ENCODE data around the gene ASTL. TPM values are rescaled to one million over a fixed set of nuclear protein-coding genes. Genes with fewer than 3 reads are reported as not detected.

ASTL gene
- total RNA-seq, 1 experiment from 2014 or later: 0.34 TPM

DNA sequence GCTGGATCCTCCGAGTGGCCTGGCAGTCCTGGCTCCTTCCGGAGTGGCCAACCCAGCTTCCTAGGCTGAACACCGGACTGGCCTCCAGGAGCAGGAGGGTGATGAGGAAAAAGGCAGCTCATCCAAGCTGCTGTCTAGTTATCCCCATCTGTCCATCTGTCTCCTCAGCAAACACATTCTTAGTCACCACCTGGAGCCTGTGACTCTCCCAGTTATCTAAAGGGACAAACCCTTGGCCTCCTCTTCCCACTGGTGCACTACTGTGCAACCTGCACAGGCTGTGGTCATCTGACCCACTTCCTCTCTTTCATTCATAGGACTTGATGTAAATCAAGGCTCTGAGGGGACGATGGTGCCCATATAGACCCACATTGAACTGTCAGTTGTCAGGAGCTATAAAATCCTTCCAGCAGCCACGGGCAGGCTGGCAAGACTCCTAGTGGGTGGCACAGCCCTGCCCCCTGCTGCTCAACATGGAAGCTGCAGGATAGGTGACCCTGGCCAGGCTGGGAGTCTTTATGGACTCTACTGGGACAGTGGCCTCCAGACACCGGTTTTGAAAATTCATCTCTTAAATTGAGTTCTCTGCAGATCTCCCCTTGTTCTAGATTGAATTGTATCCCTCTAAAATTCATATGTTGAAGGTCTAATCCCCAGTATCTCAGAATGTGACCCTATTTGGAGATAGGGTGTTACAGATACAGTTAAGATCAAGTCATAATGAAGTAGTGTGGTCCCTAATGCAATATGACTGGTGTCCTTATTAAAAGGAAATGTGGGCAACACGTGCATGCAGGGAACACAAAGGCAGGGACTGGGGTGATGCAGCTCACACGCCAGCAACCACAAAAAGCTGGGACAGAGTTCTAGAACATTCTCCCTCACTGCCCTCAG, 36.2 kb upstream of the ASTL start (continued):
- TF ChIP-seq RAD21 (IDR thresholded peaks at IDR 0.05; ENCODE audit: low read depth): peak; percentile 96

DNA sequence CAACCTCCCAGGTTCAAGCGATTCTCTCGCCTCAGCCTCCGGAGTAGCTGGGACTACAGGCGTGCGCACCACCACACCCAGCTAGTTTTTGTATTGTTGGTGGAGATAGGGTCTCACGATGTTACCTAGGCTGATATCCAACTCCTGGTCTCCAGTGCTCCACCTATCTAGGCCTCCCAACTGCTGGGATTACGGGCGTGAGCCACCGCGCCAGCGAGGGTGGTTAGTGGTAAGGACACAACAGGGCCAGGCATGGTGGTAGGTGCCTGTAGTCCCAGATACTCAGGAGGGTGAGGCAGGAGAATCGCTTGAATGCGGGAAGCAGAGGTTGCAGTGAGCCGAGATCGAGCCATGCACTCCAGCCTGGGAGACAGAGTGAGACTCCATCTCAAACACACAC, 33.5 kb upstream of the ASTL start:
- ChIA-PET POLR2A (no interaction called here), RAD21 (ENCODE audit: low non-redundant PET in 1 of 2, low total read pairs in 2 of 2, uncharacterized antibody in 2 of 2, unreplicated experiment in 2 of 2) (no interaction called here), CTCF (no interaction called here)
- no peaks in the 10 kb centered on the region for H3K79me2 ChIP-seq (ENCODE audit: insufficient read depth, low read length)
- intact Hi-C loops (cut with micrococcal nuclease): no loop called here
- no peaks in the 10 kb centered on the region for H3K36me3 ChIP-seq (ENCODE audit: control insufficient read depth in 1 of 2, insufficient read depth in 2 of 2, low read length in 2 of 2)
- TF ChIP-seq, protein P1, sequence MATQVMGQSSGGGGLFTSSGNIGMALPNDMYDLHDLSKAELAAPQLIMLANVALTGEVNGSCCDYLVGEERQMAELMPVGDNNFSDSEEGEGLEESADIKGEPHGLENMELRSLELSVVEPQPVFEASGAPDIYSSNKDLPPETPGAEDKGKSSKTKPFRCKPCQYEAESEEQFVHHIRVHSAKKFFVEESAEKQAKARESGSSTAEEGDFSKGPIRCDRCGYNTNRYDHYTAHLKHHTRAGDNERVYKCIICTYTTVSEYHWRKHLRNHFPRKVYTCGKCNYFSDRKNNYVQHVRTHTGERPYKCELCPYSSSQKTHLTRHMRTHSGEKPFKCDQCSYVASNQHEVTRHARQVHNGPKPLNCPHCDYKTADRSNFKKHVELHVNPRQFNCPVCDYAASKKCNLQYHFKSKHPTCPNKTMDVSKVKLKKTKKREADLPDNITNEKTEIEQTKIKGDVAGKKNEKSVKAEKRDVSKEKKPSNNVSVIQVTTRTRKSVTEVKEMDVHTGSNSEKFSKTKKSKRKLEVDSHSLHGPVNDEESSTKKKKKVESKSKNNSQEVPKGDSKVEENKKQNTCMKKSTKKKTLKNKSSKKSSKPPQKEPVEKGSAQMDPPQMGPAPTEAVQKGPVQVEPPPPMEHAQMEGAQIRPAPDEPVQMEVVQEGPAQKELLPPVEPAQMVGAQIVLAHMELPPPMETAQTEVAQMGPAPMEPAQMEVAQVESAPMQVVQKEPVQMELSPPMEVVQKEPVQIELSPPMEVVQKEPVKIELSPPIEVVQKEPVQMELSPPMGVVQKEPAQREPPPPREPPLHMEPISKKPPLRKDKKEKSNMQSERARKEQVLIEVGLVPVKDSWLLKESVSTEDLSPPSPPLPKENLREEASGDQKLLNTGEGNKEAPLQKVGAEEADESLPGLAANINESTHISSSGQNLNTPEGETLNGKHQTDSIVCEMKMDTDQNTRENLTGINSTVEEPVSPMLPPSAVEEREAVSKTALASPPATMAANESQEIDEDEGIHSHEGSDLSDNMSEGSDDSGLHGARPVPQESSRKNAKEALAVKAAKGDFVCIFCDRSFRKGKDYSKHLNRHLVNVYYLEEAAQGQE (IDR thresholded peaks at IDR 0.05; ENCODE audit: low read depth): no peak
- TF ChIP-seq POLR2A (IDR thresholded peaks at IDR 0.05; ENCODE audit: borderline replicate concordance, extremely low read depth, insufficient read depth, insufficient read length) (no peak), TCF7L2 (IDR thresholded peaks at IDR 0.05; ENCODE audit: borderline replicate concordance, extremely low read depth, insufficient read depth, insufficient read length) (no peak), POLR2AphosphoS5 (IDR thresholded peaks at IDR 0.05; ENCODE audit: low read depth, low read length) (no peak), SP1 (IDR thresholded peaks at IDR 0.05; ENCODE audit: low read depth) (no peak), EZH2phosphoT487 (IDR thresholded peaks at IDR 0.05; ENCODE audit: borderline replicate concordance) (no peak), SIN3A (IDR thresholded peaks at IDR 0.05; ENCODE audit: low read depth) (no peak), YY1 (IDR thresholded peaks at IDR 0.05; ENCODE audit: extremely low read depth, insufficient replicate concordance, low read depth, low read length) (no peak)
- no peaks in the 10 kb centered on the region for H4K20me1 ChIP-seq (ENCODE audit: insufficient read depth)
- H2AFZ ChIP-seq (ENCODE audit: low read depth, low read length, poor library complexity, severe bottlenecking): no peak overlapping the region
- no peak overlapping the region for H3K27ac ChIP-seq (ENCODE audit: low read depth, low read length)
- H3K4me3 ChIP-seq (replicated peaks in 1 of 2; ENCODE audit: low read depth in 1 of 2, low read length in 2 of 2): no peak overlapping the region
- BruUV-seq (replicated peaks): no TSS peak
- no peak for ATAC-seq
- no peaks in the 10 kb centered on the region for H3K27me3 ChIP-seq (ENCODE audit: insufficient read depth, low read length)
- no peaks in the 10 kb centered on the region for H3K9me2 ChIP-seq (ENCODE audit: insufficient read depth)
- no peak for DNase-seq (ENCODE audit: low read depth, low spot score)
- no peak overlapping the region for H3K9ac ChIP-seq (ENCODE audit: low read length)
- H3K9me3 ChIP-seq (ENCODE audit: control insufficient read depth in 1 of 2, insufficient read depth in 1 of 2, low read depth in 1 of 2, low read length in 2 of 2): peaks cover 0 to 4% of the 10 kb centered on the region in 2 experiments; a peak in 1 of 4 replicates
- H3K4me1 ChIP-seq (ENCODE audit: control insufficient read depth in 1 of 2, insufficient read depth in 2 of 2, low read length in 2 of 2): peaks cover 0 to 3% of the 10 kb centered on the region in 2 experiments; a peak in 1 of 4 replicates
- H3K4me2 ChIP-seq (ENCODE audit: low read length): no peak overlapping the region
